ENCODE results near the gene SCN11A.

- TF ChIP-seq POLR2A (IDR thresholded peaks at IDR 0.05), result no peak
- TF ChIP-seq CTCF (IDR thresholded peaks at IDR 0.05), result no peak
- no peak for TF ChIP-seq POLR2AphosphoS5 (IDR thresholded peaks at IDR 0.05)
Observed at GRCh38 chr3:39080026-39080425, 28.3 kb upstream of the SCN11A start.

Data from suprapubic skin (tissue), 4 donors.